Measurements from ENCODE around the gene SMG5. TPM values are rescaled to one million over a fixed set of nuclear protein-coding genes. Genes with fewer than 3 reads are reported as not detected.

SMG5 gene
- total and polyA plus RNA-seq, 2 experiments from 2014 or later = 54.9 to 65.9 TPM

DNA sequence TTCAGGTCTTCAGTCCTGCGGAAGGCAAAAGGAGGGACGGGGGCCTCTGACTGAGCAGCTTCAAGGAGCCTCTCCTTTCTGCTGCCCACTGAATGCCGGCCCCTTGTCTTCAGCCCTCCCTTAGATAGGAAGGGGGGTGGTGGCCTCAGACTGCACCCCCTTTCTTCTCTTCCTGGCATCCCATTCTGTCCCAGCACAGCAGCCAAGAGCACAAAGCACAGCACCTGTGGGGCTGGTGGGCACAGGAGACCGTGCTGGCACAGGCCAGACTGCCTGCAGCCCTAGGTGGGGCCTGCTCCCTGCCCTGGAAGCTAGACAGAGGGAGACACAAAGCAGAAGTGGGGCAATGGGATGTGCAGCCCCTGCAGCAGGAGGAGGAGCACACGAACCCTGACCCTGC, 33.0 kb downstream of the SMG5 start:
- Histone ChIP-seq H3K9me3 (ENCODE audit: low read depth) (no peaks in the 10 kb centered on the region), H3K27me3 (no peaks in the 10 kb centered on the region), H2AFZ (no peak overlapping the region), H3K4me2 (no peak overlapping the region), H3K4me1 (ENCODE audit: insufficient read depth) (no peaks in the 10 kb centered on the region), H3K79me2 (no peaks in the 10 kb centered on the region), H3K9me2 (replicated peaks; ENCODE audit: insufficient read depth) (no peaks in the 10 kb centered on the region), H3K36me3 (replicated peaks; ENCODE audit: insufficient read depth, low read depth) (no peaks in the 10 kb centered on the region), H3K4me3 (no peak overlapping the region), H3K27ac (no peak overlapping the region), H4K20me1 (ENCODE audit: insufficient read depth, poor library complexity, severe bottlenecking) (no peaks in the 10 kb centered on the region)
- TF ChIP-seq EZH2phosphoT487 (IDR thresholded peaks at IDR 0.05; ENCODE audit: low read depth, severe bottlenecking, unreplicated experiment) (no peak), EZH2 (IDR thresholded peaks at IDR 0.05; ENCODE audit: borderline replicate concordance) (no peak), CTCF (IDR thresholded peaks at IDR 0.05; ENCODE audit: poor library complexity) (no peak)
- 93% methylated on average over 5 of the region's 5 CpGs for WGBS (ENCODE audit: low lambda C conversion rate, missing lambda C conversion rate)
- DNase-seq (ENCODE audit: low spot score) = no peak

DNA sequence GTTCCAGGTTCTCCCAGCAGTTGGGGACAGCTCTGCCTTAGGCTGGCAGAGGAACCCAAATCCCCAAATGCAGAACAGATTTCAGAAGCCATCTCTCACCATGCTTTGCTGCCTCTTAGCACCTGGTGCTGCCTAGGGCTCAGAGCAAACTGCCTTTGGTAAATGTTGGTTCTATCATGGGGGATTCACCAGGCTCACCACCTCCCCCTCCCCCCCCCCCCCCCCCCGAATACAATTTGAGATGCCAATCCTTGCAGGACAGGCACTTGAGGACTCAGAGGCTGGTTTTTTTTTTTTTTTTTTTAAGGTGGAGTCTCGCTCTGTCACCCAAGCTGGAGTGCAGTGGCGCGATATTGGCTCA, 34.3 kb downstream of the SMG5 start:
- no peaks in the 10 kb centered on the region for H3K27me3 ChIP-seq
- no peak for TF ChIP-seq EZH2phosphoT487 (IDR thresholded peaks at IDR 0.05; ENCODE audit: low read depth, severe bottlenecking, unreplicated experiment)
- no peak for TF ChIP-seq EZH2 (IDR thresholded peaks at IDR 0.05; ENCODE audit: borderline replicate concordance)
- TF ChIP-seq CTCF (IDR thresholded peaks at IDR 0.05; ENCODE audit: poor library complexity) = no peak
- no peaks in the 10 kb centered on the region for H3K9me3 ChIP-seq (ENCODE audit: low read depth)
- H3K9me2 ChIP-seq (replicated peaks; ENCODE audit: insufficient read depth) = no peaks in the 10 kb centered on the region
- no peaks in the 10 kb centered on the region for H3K79me2 ChIP-seq
- no peak overlapping the region for H3K4me3 ChIP-seq
- no peaks in the 10 kb centered on the region for H3K4me1 ChIP-seq (ENCODE audit: insufficient read depth)
- no peak overlapping the region for H3K4me2 ChIP-seq
- no peaks in the 10 kb centered on the region for H3K36me3 ChIP-seq (replicated peaks; ENCODE audit: insufficient read depth, low read depth)
- WGBS (ENCODE audit: low lambda C conversion rate, missing lambda C conversion rate) = 94% methylated on average over 4 of the region's 4 CpGs
- no peak overlapping the region for H3K27ac ChIP-seq
- no peaks in the 10 kb centered on the region for H4K20me1 ChIP-seq (ENCODE audit: insufficient read depth, poor library complexity, severe bottlenecking)
- DNase-seq (ENCODE audit: low spot score) = no peak
- H2AFZ ChIP-seq = no peak overlapping the region

DNA sequence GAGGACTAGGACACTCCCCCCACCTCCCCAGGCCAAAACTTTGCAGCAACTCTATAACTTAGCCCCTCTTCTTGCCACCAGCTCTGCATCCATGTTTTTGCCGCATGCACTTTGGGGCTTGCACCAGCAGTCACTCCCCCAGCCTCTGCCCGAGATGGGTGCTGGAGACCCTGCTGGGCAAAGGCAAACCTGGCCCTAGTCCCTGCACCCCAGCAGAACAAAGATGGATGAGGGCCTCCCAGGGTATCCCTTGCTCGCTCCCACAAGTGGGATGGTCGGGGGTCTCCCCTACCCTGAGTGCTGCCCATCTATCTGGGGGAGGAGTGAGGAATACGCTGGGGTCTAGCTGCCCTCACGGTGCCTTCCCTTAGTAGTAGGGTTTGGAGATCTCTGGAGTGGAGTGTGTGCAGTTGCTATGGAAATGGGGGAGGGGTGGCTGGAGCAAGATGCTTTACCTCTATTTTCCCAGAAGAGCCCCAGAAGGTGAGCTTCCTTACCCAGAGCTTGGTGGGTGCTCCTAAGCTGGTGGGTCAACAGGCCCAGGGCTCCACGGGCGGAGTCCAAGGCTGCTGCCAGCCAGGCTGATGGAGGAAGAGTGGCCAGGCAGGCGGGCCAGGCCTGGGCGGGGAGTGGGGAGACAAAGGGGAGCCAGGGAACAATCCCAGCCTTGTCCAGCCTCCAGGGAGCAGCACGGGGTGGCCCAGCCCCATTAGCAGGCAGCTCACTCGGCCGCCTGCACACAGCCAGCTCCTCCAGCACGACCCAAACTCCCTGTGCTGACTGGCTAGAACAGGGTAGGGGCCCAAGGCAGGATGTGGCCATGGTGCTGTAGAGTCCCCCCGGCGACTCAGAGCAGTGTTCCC, 34.9 kb downstream of the SMG5 start, which contains the start of gene PAQR6:
Gene PAQR6, minus strand, starts transcription at position 597 of the 863 bp plus-strand sequence. CDS start 1,325 bp downstream, outside the sequence.
- Histone ChIP-seq H3K27me3 (no peaks in the 10 kb centered on the region), H3K27ac (no peak within 1 kb of the TSS), H3K4me2 (no peak within 1 kb of the TSS), H3K4me1 (ENCODE audit: insufficient read depth) (no peaks in the 10 kb centered on the region), H3K79me2 (no peaks in the 10 kb centered on the region), H3K36me3 (replicated peaks; ENCODE audit: insufficient read depth, low read depth) (no peaks in the 10 kb centered on the region), H3K4me3 (no peak within 1 kb of the TSS), H3K9me3 (ENCODE audit: low read depth) (no peaks in the 10 kb centered on the region), H2AFZ (no peak within 1 kb of the TSS), H4K20me1 (ENCODE audit: insufficient read depth, poor library complexity, severe bottlenecking) (no peaks in the 10 kb centered on the region), H3K9me2 (replicated peaks; ENCODE audit: insufficient read depth) (no peaks in the 10 kb centered on the region)
- no peak for DNase-seq (ENCODE audit: low spot score)
- no peak for TF ChIP-seq CTCF (IDR thresholded peaks at IDR 0.05; ENCODE audit: poor library complexity)
- no peak for TF ChIP-seq EZH2 (IDR thresholded peaks at IDR 0.05; ENCODE audit: borderline replicate concordance)
- no peak for TF ChIP-seq EZH2phosphoT487 (IDR thresholded peaks at IDR 0.05; ENCODE audit: low read depth, severe bottlenecking, unreplicated experiment)
- WGBS (ENCODE audit: low lambda C conversion rate, missing lambda C conversion rate) = 84% methylated on average over 16 of the region's 16 CpGs
